ENCODE measurements around the gene C14orf180.

GRCh38 chr14:104564744-104565679, 14.6 kb upstream of the C14orf180 start:
- no peak for TF ChIP-seq CTCF (conservative IDR thresholded peaks at IDR 0.05; ENCODE audit: low read length)
- no peak for TF ChIP-seq EZH2phosphoT487 (IDR thresholded peaks at IDR 0.05; ENCODE audit: borderline replicate concordance, low read depth, low read length)
